H1 (cell line): ENCODE measurements around the gene TMEM235. TPM values are rescaled to one million over a fixed set of nuclear protein-coding genes. Genes with fewer than 3 reads are reported as not detected.

ENCODE experiments used
- CTCF ChIA-PET: fragments of 300-600 bp; sonication (Branson Sonifier 250); formaldehyde crosslinking; loops from one replicate; lab custom pipeline; 2021; ENCODE audit not compliant: partially characterized antibody; lab: Charles Lee
- POLR2A ChIA-PET: fragments of 300-600 bp; sonication (Branson Sonifier 250); formaldehyde crosslinking; loops from one replicate; lab custom pipeline; 2021; ENCODE audit warnings: inconsistent platforms; ENCODE audit not compliant: partially characterized antibody; lab: Charles Lee
- DNase-seq, 2 experiments: peaks; one replicate each; pipeline versions ENCODE4 v3.0.0 to v3.0.0-alpha.2; 2010 to 2022; ENCODE audit warnings: low spot score in 2 of 2, low read depth in 1 of 2, mixed read lengths in 1 of 2
- FAIRE-seq: peaks from 2 replicates; lab custom pipeline; 2011; peaks lifted over from hg19 to GRCh38; lab: Jason Lieb, UNC
- H2AFZ ChIP-seq: 2 replicates; pipeline ENCODE4 v1.8.1; 2012; ENCODE audit warnings: low read length, inconsistent platforms
- H2AK5ac ChIP-seq: 2 replicates; pipeline ENCODE4 v1.6.1; 2013; ENCODE audit warnings: low read depth, low read length
- H2BK120ac ChIP-seq: replicated peaks from 2 replicates; pipeline ENCODE3; 2013; ENCODE audit warnings: low read depth, low read length, inconsistent platforms
- H2BK12ac ChIP-seq: 2 replicates; pipeline ENCODE4 v1.6.1; 2013; ENCODE audit warnings: low read depth, low read length
- H2BK15ac ChIP-seq: 2 replicates; pipeline ENCODE4 v1.6.1; 2013; ENCODE audit warnings: low read length
- H2BK20ac ChIP-seq: 2 replicates; pipeline ENCODE4 v1.6.1; 2013; ENCODE audit warnings: low read length
- H2BK5ac ChIP-seq: 2 replicates; pipeline ENCODE4 v1.6.1; 2013; ENCODE audit warnings: low read depth, low read length
- H3K14ac ChIP-seq: 2 replicates; pipeline ENCODE4 v1.6.1; 2013; ENCODE audit warnings: inconsistent platforms; ENCODE audit not compliant: insufficient read length
- H3K18ac ChIP-seq: 2 replicates; pipeline ENCODE4 v1.6.1; 2013; ENCODE audit warnings: low read length; ENCODE audit errors: extremely low read depth
- H3K23ac ChIP-seq: 2 replicates; pipeline ENCODE4 v1.6.1; 2013; ENCODE audit warnings: inconsistent platforms; ENCODE audit not compliant: insufficient read length
- H3K23me2 ChIP-seq: 2 replicates; pipeline ENCODE4 v1.6.1; 2013; ENCODE audit warnings: low read depth, low read length
- H3K27ac ChIP-seq: 2 replicates; pipeline ENCODE4 v1.6.1; 2011; ENCODE audit warnings: low read depth, low read length, inconsistent platforms
- H3K27me3 ChIP-seq, 4 experiments: replicated peaks in 1 of 4; 1 replicate in 1 of 4; 2 replicates in 3 of 4; pipeline versions ENCODE4 v1.6.1 to v1.8.1; 2011 to 2013; ENCODE audit warnings: low read length in 3 of 4, mild to moderate bottlenecking in 3 of 4, inconsistent platforms in 2 of 4, mixed read lengths in 2 of 4, moderate library complexity in 1 of 4; ENCODE audit not compliant: control insufficient read depth in 3 of 4, insufficient read depth in 3 of 4; ENCODE audit errors: extremely low read depth in 1 of 4
- H3K36me3 ChIP-seq, 4 experiments: 2 replicates each; pipeline versions ENCODE4 v1.6.1 to v1.8.1; 2011 to 2013; ENCODE audit warnings: mild to moderate bottlenecking in 4 of 4, low read length in 3 of 4, moderate library complexity in 2 of 4, control low read depth in 1 of 4, inconsistent platforms in 1 of 4; ENCODE audit not compliant: insufficient read depth in 4 of 4, control insufficient read depth in 2 of 4
- H3K4ac ChIP-seq: replicated peaks from 2 replicates; pipeline ENCODE3; 2013; ENCODE audit warnings: low read length, low read depth, mixed read lengths, inconsistent platforms; ENCODE audit not compliant: insufficient read length
- H3K4me1 ChIP-seq, 4 experiments: replicated peaks in 1 of 4; 1 replicate in 1 of 4; 2 replicates in 3 of 4; pipeline versions ENCODE4 v1.6.1 to v1.8.1; 2011 to 2013; ENCODE audit warnings: low read length in 3 of 4, inconsistent platforms in 2 of 4, mixed read lengths in 1 of 4; ENCODE audit not compliant: insufficient read depth in 4 of 4, control insufficient read depth in 3 of 4
- H3K4me2 ChIP-seq, 2 experiments: 2 replicates each; pipeline versions ENCODE4 v1.6.1 to v1.8.1; 2011 to 2013; ENCODE audit warnings: low read depth in 2 of 2, low read length in 2 of 2, control low read depth in 1 of 2, inconsistent platforms in 1 of 2, mild to moderate bottlenecking in 1 of 2; ENCODE audit not compliant: insufficient read depth in 1 of 2
- H3K4me3 ChIP-seq, 4 experiments: fragments of 200-600, 300-600 bp in 1 of 4; sonication (generic), shearing (Covaris generic), sonication (Bioruptor Twin) in 1 of 4; 2 replicates each; pipeline versions ENCODE4 v1.5.1 to v1.8.1; 2011 to 2016; ENCODE audit warnings: low read length in 4 of 4, low read depth in 3 of 4, control low read depth in 2 of 4, inconsistent platforms in 2 of 4, mild to moderate bottlenecking in 2 of 4, mixed read lengths in 1 of 4, moderate library complexity in 1 of 4; ENCODE audit not compliant: insufficient read depth in 2 of 4; ENCODE audit errors: extremely low read depth in 1 of 4
- H3K56ac ChIP-seq: replicated peaks from 2 replicates; pipeline ENCODE3; 2013; ENCODE audit warnings: low read depth, mild to moderate bottlenecking, mixed read lengths, low read length, inconsistent platforms; ENCODE audit not compliant: insufficient read length
- H3K79me1 ChIP-seq: 2 replicates; pipeline ENCODE4 v1.6.1; 2013; ENCODE audit warnings: low read depth, low read length, control low read depth
- H3K79me2 ChIP-seq, 2 experiments: 2 replicates each; pipeline versions ENCODE4 v1.6.1 to v1.8.1; 2012 to 2013; ENCODE audit warnings: low read length in 2 of 2, mild to moderate bottlenecking in 2 of 2, inconsistent platforms in 1 of 2; ENCODE audit not compliant: insufficient read depth in 2 of 2, control insufficient read depth in 1 of 2
- H3K9ac ChIP-seq, 4 experiments: replicated peaks in 1 of 4; 1 replicate in 1 of 4; 2 replicates in 3 of 4; pipeline versions ENCODE4 v1.6.1 to v1.8.1; 2011 to 2013; ENCODE audit warnings: low read depth in 3 of 4, low read length in 3 of 4, control low read depth in 2 of 4, mild to moderate bottlenecking in 2 of 4, moderate library complexity in 2 of 4, inconsistent platforms in 1 of 4; ENCODE audit errors: extremely low read depth in 1 of 4
- H3K9me3 ChIP-seq, 2 experiments: 2 replicates each; pipeline versions ENCODE4 v1.6.1 to v1.8.1; 2012 to 2013; ENCODE audit warnings: mild to moderate bottlenecking in 2 of 2, moderate library complexity in 2 of 2, control low read depth in 1 of 2, inconsistent platforms in 1 of 2, low read depth in 1 of 2, low read length in 1 of 2, mixed read lengths in 1 of 2; ENCODE audit not compliant: insufficient read depth in 2 of 2
- H4K20me1 ChIP-seq, 2 experiments: replicated peaks in 1 of 2; 2 replicates each; pipeline versions ENCODE3 to v1.8.1; 2011 to 2013; ENCODE audit warnings: inconsistent platforms in 2 of 2, low read length in 2 of 2, mild to moderate bottlenecking in 1 of 2; ENCODE audit not compliant: insufficient read depth in 2 of 2, control insufficient read depth in 1 of 2
- H4K5ac ChIP-seq: 2 replicates; pipeline ENCODE4 v1.6.1; 2013; ENCODE audit warnings: low read length, low read depth, mixed read lengths, inconsistent platforms; ENCODE audit not compliant: insufficient read length
- H4K8ac ChIP-seq: 2 replicates; pipeline ENCODE4 v1.8.0; 2013; ENCODE audit warnings: mild to moderate bottlenecking, moderate library complexity, low read length, inconsistent platforms; ENCODE audit not compliant: insufficient read depth; ENCODE audit errors: extremely low read depth
- H4K91ac ChIP-seq: replicated peaks from 2 replicates; pipeline ENCODE3; 2013; ENCODE audit warnings: low read length, mixed read lengths, inconsistent platforms; ENCODE audit not compliant: insufficient read length
- RBBP5 ChIP-seq: IDR thresholded peaks from 2 replicates; pipeline ENCODE4 v1.7.1; 2012; ENCODE audit warnings: low read depth, mild to moderate bottlenecking, inconsistent platforms, low read length, moderate library complexity, borderline replicate concordance
- SUZ12 ChIP-seq: fragments of 200-600 bp; sonication (generic); IDR thresholded peaks from 2 replicates; pipeline ENCODE4 v1.6.1; 2012; ENCODE audit warnings: mild to moderate bottlenecking, inconsistent platforms, low read length, moderate library complexity, mixed read lengths
- TAF1 ChIP-seq: IDR thresholded peaks from 2 replicates; pipeline ENCODE4 v1.6.1; 2011; ENCODE audit warnings: mild to moderate bottlenecking, low read depth, low read length
- WGBS, 2 experiments: shearing (Covaris generic) in 1 of 2; methylation state at CpG; one replicate each; pipeline versions ENCODE4 v1.1.6 to v1.1.7; 2013 to 2015; ENCODE audit warnings: low lambda C conversion rate in 2 of 2, mixed read lengths in 2 of 2, inconsistent platforms in 1 of 2, low coverage in 1 of 2, missing lambda C conversion rate in 1 of 2; ENCODE audit not compliant: insufficient replicate concordance in 2 of 2, insufficient coverage in 1 of 2, insufficient read length in 1 of 2; ENCODE audit errors: extremely low coverage in 1 of 2, missing lambda C conversion rate in 1 of 2; 5-methylcytosine and 5-hydroxymethylcytosine counted together
- polyA plus RNA-seq, 7 experiments: library from polyadenylated mRNA; depleted of rRNA in 3 of 7; stranded (reverse) in 5 of 7; unstranded in 2 of 7; fragments of >200 nt in 5 of 7; fragments of 200-250 nt in 2 of 7; gene quantifications; 1 replicate in 5 of 7; 2 replicates in 1 of 7; 4 replicates in 1 of 7; pipeline versions ENCODE4 v1.2.1 to v1.2.3, GENCODE V29; 2011 to 2013; ENCODE audit warnings: missing spikeins in 2 of 7, mixed read lengths in 2 of 7
- total RNA-seq: library from RNA; stranded (reverse); fragmentation: NEBNext Ultra II Directional; extraction: Animal tissue kit (Norgen Biotek cat#: 25700); gene quantifications from 2 replicates; pipeline ENCODE4 v1.2.1, GENCODE V29; 2021

Gene TMEM235
- total and polyA plus RNA-seq, 2 of the 8 experiments (the other 6 are each of a cell fraction or from before 2014, with no cell fraction given) = 0.05 to 0.15 TPM

- no peak overlapping the region for H3K27ac ChIP-seq
- H3K18ac ChIP-seq = no peak overlapping the region
- no peak overlapping the region for H3K14ac ChIP-seq
- H2AFZ ChIP-seq = no peak overlapping the region
- no peaks in the 10 kb centered on the region; the same call in 1 of the 2 replicates for H3K79me1 ChIP-seq
- no peak overlapping the region for H4K5ac ChIP-seq
- FAIRE-seq (no peak), DNase-seq (no peak)
- H3K4me2 ChIP-seq = no peak overlapping the region
- no peak overlapping the region for H2BK15ac ChIP-seq
- H3K9ac ChIP-seq = no peak overlapping the region
- no peak overlapping the region for H2BK12ac ChIP-seq
- no peak overlapping the region for H4K91ac ChIP-seq
- POLR2A ChIA-PET = interaction anchor here (0.5 to 3.6 kb wide), 5 partner anchors 11 to 1689 kb away, joined by 3 to 16 read pairs (median 8); partner anchors contain the start of genes AFMID and TK1
- TF ChIP-seq SUZ12 (no peak), RBBP5 (no peak), TAF1 (no peak)
- H2BK5ac ChIP-seq = no peak overlapping the region
- no peak overlapping the region for H3K23ac ChIP-seq
- 82% methylated on average over 11 of the region's 11 CpGs; no CpG with 5 or more reads in 1 of the 2 experiments for WGBS, 2 experiments
- H3K23me2 ChIP-seq = no peaks in the 10 kb centered on the region; the same call in 1 of the 2 replicates
- peaks cover 0 to 6% (median 5%) of the 10 kb centered on the region in 4 experiments; a peak in 5 of 7 replicates for H3K27me3 ChIP-seq
- H2BK120ac ChIP-seq = no peak overlapping the region
- no peak overlapping the region for H2BK20ac ChIP-seq
- no peak overlapping the region for H3K56ac ChIP-seq
- no peak overlapping the region; the same call in 1 of the 2 replicates for H4K8ac ChIP-seq
- H3K9me3 ChIP-seq = no peaks in the 10 kb centered on the region
- peaks cover 0 to 4% (median 0%) of the 10 kb centered on the region in 4 experiments; a peak in 3 of 7 replicates for H3K4me1 ChIP-seq
- no peaks in the 10 kb centered on the region for H3K79me2 ChIP-seq
- CTCF ChIA-PET = interaction anchor here (1.1 to 5.9 kb wide), 5 partner anchors 12 to 190 kb away, joined by 3 to 53 read pairs (median 4); partner anchors contain the start of genes AFMID and TK1
- H4K20me1 ChIP-seq = peaks cover 0 to 2% of the 10 kb centered on the region in 2 experiments
- H3K36me3 ChIP-seq = no peaks in the 10 kb centered on the region
- H3K4me3 ChIP-seq = no peak overlapping the region
- no peak overlapping the region for H2AK5ac ChIP-seq
- H3K4ac ChIP-seq = no peak overlapping the region
These were observed 6.1 kb downstream of the TMEM235 start for GRCh38 chr17:78237401-78238012.
